PFSK-1 (cell line): Measurements from ENCODE around the gene MGAT4B.

Source experiments
- FOXP2 ChIP-seq: optimal IDR thresholded peaks from 2 replicates; pipeline ENCODE3; 2011; ENCODE audit warnings: borderline replicate concordance, control low read depth, inconsistent platforms; ENCODE audit not compliant: insufficient read depth; ENCODE audit errors: extremely low read length, extremely low read depth
- POLR2AphosphoS5 ChIP-seq: IDR thresholded peaks from 2 replicates; pipeline ENCODE4 v1.6.1; 2012; ENCODE audit warnings: low read depth, mild to moderate bottlenecking, control low read depth, low read length, moderate library complexity
- REST ChIP-seq, 2 experiments: IDR thresholded peaks; 2 replicates each; pipeline versions ENCODE4 v1.6.1 to v1.8.0; 2011 to 2012; ENCODE audit warnings: low read depth in 2 of 2, low read length in 2 of 2, control low read depth in 1 of 2, inconsistent platforms in 1 of 2, mild to moderate bottlenecking in 1 of 2, moderate library complexity in 1 of 2; ENCODE audit not compliant: insufficient read depth in 1 of 2
- SIN3A ChIP-seq: IDR thresholded peaks from 2 replicates; pipeline ENCODE4 v1.6.1; 2012; ENCODE audit warnings: mild to moderate bottlenecking, low read length, moderate library complexity, borderline replicate concordance; ENCODE audit not compliant: insufficient read depth
- TAF1 ChIP-seq: IDR thresholded peaks from 2 replicates; pipeline ENCODE4 v1.6.1; 2012; ENCODE audit warnings: low read length, control low read depth, borderline replicate concordance; ENCODE audit not compliant: insufficient read depth

The MGAT4B gene

GRCh38 chr5:179827680-179828079 lies 21.0 kb upstream of the MGAT4B start:
- TF ChIP-seq REST (IDR thresholded peaks at IDR 0.05; ENCODE audit: insufficient read depth in 1 of 2, low read depth in 2 of 2, low read length in 2 of 2): no peak
- TF ChIP-seq POLR2AphosphoS5: no peak
- TF ChIP-seq FOXP2: no peak
- no peak for TF ChIP-seq TAF1
- TF ChIP-seq SIN3A: no peak

- TF ChIP-seq TAF1: no peak
- TF ChIP-seq SIN3A: no peak
- TF ChIP-seq REST (IDR thresholded peaks at IDR 0.05; ENCODE audit: insufficient read depth in 1 of 2, low read depth in 2 of 2, low read length in 2 of 2): no peak
- TF ChIP-seq FOXP2: no peak
- no peak for TF ChIP-seq POLR2AphosphoS5
These were observed 19.1 kb upstream of the MGAT4B start for GRCh38 chr5:179825655-179826182.

GRCh38 chr5:179824745-179825112 lies 18.1 kb upstream of the MGAT4B start:
- TF ChIP-seq REST (IDR thresholded peaks at IDR 0.05; ENCODE audit: insufficient read depth in 1 of 2, low read depth in 2 of 2, low read length in 2 of 2): no peak
- TF ChIP-seq POLR2AphosphoS5: no peak
- no peak for TF ChIP-seq SIN3A
- TF ChIP-seq TAF1: no peak
- TF ChIP-seq FOXP2: no peak

- no peak for TF ChIP-seq TAF1
- TF ChIP-seq SIN3A: no peak
- no peak for TF ChIP-seq REST (IDR thresholded peaks at IDR 0.05; ENCODE audit: insufficient read depth in 1 of 2, low read depth in 2 of 2, low read length in 2 of 2)
- TF ChIP-seq FOXP2: no peak
- no peak for TF ChIP-seq POLR2AphosphoS5
These were observed 17.5 kb upstream of the MGAT4B start for GRCh38 chr5:179823937-179824744.

GRCh38 chr5:179822444-179822990 lies 15.9 kb upstream of the MGAT4B start:
- TF ChIP-seq FOXP2 (no peak), SIN3A (no peak), POLR2AphosphoS5 (no peak)
